GM19467 (cell line): ENCODE results near the gene KCTD20.
"Not testable (repeated sequence)": the region's sequence is repeated elsewhere in the genome, so short reads cannot be mapped to it uniquely, and the experiment has no call there.

Experiments
- ATAC-seq: cut with Tn5 transposase; IDR thresholded peaks from one replicate; pipeline ENCODE4 v1.9.1; 2021; ENCODE audit warnings: mild to moderate bottlenecking, moderate library complexity; ENCODE audit not compliant: unreplicated experiment

The KCTD20 gene

GRCh38 chr6:36442671-36443470 lies at the start of gene KCTD20, which contains the start of gene PXT1:
Gene KCTD20, plus strand, starts transcription at chr6:36443000. Its CDS starts 27,098 bp downstream, at chr6:36470098.
Gene PXT1, minus strand, starts transcription at chr6:36442854. Its CDS starts 16,772 bp downstream, at chr6:36426082.
- ATAC-seq = peak; percentile 73

- ATAC-seq = no peak
Measured at GRCh38 chr6:36399970-36400369, 42.8 kb upstream of the KCTD20 start.

DNA sequence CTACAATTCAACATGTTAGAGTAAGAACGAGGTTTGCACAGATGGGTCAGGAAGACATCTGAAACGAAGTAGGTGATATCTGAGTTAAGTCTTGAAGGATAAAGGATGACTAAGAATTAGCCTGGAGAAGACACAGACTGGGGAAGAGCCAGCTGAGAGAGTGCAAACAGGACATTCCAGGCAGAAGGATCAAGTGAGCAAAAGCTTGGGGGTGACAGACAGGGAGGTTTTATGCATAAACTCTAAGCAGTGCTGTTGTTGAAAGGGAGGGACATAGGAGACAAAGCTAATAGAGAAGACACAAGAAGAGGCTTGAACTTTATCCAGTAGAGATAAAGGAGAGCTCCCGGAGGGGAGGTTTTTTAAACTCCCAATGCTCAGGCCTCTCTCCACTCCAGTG lies 40.3 kb upstream of the KCTD20 start:
- no peak for ATAC-seq

DNA sequence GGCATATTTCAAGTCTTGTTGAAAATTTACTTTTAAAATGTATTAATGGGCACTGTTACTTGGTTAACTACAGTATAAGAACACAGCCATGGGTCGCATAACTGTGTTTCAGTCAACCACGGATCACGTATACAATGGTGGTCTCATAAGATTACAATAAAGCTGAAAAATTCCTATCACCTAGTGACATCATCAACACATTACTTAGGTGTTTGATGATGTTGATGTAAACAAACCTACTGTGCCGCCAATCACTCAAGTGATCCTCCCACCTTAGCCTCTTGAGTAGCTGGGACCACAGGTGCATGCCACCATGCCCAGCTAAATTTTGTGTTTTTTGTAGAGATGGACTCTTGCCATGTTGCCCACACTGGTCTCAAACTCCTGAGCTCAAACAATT lies 38.6 kb upstream of the KCTD20 start:
- no peak for ATAC-seq

GRCh38 chr6:36409718-36410117 lies 33.1 kb upstream of the KCTD20 start:
- not testable (repeated sequence) for ATAC-seq

DNA sequence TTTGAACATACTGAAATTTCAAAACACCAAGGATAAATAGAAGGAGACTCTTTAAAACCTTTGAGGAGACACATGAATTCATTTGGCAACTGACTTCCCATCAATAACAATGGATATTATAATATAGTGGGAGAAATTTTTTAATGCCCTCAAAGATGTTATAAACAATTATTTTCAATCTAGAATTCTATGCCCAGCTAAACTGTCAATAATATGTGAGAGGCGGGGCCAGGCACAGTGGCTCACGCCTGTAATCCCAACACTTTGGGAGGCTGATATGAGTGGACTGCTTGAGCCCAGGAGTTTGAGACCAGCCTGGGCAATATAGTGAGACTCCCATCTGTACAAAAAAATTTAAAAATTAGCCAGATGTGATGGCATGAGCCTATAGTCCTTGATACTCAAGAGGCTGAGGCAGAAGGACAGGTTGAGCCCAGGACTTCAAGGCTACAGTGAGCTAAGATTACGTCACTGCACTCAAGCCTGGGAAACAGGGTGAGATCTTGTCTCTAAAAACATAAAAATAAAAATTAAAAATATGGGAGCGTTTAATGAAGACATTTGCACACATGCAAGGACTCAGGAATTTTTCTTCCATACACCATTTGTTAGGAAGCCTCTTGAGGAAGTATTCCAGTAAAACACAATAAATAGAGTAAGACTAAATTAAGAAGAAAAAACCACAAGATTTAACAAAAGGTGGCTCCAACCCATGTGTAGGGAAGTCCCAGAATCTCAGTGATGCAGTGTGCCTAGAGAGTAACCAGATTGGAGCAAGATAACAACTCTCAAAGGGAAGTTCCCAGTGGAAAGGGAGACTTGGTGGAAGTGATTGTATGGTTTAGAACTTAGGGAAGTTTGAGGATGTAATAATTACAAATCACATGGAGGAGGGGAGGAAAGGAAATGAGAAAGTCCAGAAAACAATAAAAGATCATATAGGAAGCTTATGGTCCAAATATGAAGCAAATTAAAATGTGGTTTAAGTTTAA lies 29.0 kb upstream of the KCTD20 start:
- no peak for ATAC-seq

GRCh38 chr6:36414481-36414880 lies 28.3 kb upstream of the KCTD20 start:
- no peak for ATAC-seq

DNA sequence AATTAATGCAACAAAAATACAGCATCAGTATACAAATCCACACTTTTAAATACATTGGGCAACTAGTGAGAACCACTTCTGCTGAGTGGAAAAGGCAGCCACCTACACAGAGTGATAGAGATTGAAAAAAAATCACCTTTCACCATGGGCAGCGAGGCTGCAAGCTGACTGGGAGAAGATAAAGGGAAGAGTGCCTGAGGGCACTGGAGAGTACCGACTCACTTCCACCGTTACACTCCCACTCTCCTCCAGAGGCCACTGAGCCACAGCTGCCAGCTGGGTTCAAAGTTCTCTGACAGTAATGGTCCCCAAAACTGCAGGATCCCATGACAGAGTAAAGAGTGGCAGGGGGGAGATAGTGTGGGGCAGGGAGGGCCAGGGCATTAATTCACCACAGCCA lies 24.2 kb upstream of the KCTD20 start:
- no peak for ATAC-seq

DNA sequence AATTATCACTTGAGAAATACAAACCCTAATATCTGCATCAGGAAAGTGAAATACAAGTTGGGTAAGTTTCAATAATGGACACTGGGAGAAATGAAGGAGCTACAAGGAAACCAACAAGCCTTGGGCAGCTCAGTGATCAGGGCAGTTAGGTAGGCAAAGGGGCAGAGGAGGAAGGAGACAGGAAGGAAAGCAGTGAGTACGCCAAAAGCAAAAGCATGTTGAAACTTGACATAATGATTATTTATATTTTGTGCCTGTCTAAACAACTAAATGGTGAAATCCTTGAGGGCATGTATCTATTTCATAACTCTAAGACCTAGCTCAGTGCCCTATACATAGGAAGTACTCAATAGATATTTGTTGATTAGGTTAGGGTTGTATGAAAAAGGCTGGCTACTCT lies 23.5 kb upstream of the KCTD20 start:
- ATAC-seq = no peak

DNA sequence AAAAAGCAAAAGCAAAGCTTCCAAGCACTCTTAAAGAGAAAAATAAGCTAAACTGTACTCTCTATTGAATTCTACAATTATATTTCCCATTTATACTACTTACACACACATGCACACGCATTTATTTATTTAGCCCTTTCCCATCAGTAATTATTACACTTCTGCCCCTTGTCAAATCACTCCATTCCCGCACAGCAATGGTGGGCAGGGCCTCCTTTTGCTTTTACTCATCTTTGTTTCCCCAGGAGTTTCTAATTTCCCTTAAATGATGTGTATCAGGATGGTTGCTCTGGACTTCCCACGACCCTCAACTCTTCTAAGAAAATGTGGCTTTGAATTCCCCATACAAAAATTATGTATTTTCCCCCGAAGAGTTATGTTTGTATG lies 20.1 kb upstream of the KCTD20 start:
- no peak for ATAC-seq

GRCh38 chr6:36423101-36423824 lies 19.5 kb upstream of the KCTD20 start:
- peak; percentile 97 for ATAC-seq

- ATAC-seq = no peak
Measured at GRCh38 chr6:36426622-36427021, 16.2 kb upstream of the KCTD20 start.

GRCh38 chr6:36428911-36429310 lies 13.9 kb upstream of the KCTD20 start:
- no peak for ATAC-seq

GRCh38 chr6:36430351-36430750 lies 12.4 kb upstream of the KCTD20 start:
- no peak for ATAC-seq

- ATAC-seq = no peak
Measured at GRCh38 chr6:36431197-36431596, 11.6 kb upstream of the KCTD20 start.

- ATAC-seq = no peak
Measured at GRCh38 chr6:36432151-36432671, 10.6 kb upstream of the KCTD20 start.

DNA sequence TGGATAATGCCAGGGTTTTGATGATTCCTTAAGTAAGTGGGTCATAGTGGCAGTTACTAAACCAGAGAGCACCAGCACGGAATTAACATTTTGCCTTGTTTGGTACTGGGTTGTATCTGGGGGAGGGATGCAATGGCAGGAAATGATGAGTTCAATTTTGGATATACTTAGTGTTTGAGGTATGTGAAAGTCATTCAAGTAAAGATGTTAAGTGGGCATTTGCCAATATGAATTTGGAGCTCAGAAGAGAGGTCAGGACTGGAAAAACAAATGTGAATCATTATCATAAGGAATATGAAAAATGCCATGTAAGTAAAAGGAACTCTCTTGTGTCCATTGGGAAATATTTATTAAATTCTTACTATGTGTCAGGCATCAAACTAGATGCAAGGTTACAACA lies 6.3 kb upstream of the KCTD20 start:
- ATAC-seq = no peak

GRCh38 chr6:36441307-36441894 lies 1.4 kb upstream of the KCTD20 start:
- ATAC-seq = peak; percentile 61

DNA sequence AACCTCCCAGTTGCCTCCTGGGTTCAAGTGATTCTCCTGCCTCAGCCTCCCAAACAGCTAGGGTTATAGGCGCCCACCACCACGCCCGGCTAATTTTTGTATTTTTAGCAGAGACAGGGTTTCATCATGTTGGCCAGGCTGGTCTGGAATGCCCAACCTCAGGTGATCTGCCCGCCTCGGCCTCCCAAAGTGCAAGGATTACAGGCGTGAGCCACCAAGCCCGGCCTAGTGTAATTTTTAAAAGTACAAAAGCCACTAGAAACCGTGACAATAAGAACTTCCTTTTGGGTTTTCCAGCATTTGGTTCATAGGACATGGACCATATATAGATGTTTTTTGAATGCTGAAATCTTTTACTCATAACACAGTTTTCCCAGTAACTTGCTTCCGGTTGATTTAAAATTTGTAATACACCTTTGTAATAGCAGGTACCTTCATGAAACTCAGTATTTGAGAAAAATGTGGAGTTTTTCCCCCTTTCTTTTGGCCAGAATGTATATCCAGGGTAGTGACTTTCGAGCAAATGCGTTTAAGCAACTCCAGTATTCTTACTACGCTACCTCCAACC lies 613 bp upstream of the KCTD20 start:
- ATAC-seq = no peak
